NCI-H1105 treated with DMSO at 0.1 percent for 48 hours (cell line): ENCODE data around the gene NOL4L.

Experiments used
- DNase-seq: peaks from one replicate; lab custom pipeline; 2025; lab: John Stamatoyannopoulos, UW

NOL4L gene

GRCh38 chr20:32523613-32524213 is 61.4 kb downstream of the NOL4L start:
- DNase-seq = no peak

DNA sequence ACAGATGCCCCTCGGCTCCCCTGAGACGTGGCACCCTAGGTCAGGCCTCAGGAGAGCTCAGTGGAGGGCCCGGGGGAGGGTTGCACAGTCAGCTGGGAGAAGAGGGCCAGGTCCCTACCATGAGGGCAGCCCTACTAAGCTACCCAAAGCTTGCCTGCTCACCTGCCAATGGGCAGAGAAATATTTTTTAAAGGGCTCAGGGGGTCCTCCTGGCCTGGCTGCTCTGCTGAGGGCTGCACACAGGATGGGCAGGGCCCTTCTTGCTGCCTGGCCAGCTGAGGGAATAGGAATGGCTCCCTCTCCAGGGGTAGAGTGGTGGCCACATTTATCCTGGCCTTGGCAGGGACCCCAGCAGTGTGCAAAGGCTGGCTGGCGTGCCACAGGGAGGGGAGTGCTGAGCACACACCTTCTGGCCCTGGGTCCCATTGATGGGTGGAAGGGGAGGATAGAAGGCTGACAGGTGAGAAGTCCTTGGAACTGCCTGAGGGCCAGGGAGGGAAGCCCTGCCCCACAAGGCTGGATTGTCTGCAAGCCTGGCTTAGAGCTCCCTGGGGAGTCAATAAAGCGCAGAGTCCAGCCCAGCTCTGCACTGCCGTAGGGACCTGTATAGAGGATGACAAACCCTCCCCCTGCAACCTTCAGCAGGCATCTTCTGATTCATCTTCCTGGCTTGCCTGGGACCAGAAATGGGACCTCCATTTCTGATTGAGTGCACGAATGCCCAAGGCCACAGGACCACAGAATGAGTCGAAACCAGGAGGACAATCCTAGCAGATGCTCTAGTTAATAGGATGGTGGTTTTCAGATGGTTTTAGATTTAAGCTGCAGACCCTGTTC is 62.1 kb downstream of the NOL4L start:
- peak; percentile 11 for DNase-seq

DNA sequence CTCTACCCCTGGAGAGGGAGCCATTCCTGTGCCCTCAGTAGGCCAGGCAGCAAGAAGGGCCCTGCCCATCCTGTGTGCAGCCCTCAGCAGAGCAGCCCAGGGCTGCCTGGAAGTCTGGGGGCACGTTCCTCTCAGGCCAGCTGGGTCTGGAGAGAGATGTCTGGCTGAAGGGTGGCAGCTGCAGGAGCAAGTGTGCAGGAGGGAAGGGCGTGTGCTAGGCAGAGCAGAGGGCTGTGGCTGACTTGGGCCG is 62.7 kb downstream of the NOL4L start:
- DNase-seq = no peak

DNA sequence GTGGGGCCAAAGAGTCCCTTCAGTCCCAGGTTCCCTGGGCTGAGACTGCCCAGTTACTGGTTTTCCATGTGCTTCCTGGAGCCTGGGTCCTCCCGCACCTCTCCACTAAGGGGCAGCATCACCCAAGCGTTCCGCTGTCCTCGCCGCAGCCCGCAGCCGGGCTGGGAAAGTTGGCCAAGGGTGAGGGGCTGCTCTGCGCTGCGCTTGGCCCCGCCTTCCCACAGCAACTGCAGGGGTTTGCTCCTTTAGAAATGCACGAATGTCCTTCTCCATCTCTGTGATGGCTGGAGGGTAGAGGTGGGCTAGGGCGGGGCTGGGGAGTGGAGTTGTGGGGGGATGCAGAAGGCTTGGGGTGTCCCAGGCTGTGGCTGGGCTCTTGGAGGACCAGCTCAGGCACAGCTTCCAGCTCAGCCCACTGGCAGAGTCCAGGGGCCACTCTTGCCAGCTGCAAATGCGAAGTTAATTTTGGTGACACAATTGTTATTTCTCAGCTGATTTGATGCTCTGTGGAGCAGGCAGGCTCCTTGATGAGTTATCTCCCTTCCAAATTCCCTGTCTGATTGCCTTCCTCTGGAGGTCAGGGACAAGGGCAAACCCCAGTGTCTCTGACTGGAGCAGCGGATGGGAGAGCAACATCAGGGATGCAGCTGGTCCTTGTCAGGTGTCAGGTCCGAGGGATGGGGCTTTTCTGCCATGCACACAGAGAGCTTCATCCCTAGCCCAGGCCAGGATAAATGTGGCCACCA is 63.2 kb downstream of the NOL4L start:
- DNase-seq = peak; percentile 71

DNA sequence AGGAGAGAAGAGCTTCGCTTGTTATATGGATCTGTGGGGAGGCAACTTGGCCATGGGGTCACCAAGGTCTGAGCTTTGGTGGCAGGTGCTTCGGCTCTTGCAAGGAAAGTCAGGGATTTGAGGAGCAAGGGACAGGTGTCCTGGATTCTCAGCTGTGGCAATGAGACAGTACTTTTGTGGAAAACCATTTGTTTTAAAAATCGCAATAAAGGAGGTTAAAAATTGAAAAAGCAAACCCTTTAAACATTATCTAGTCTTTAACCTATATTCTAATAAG is 64.3 kb downstream of the NOL4L start:
- DNase-seq = no peak

GRCh38 chr20:32519381-32519730 is 65.8 kb downstream of the NOL4L start:
- no peak for DNase-seq

DNA sequence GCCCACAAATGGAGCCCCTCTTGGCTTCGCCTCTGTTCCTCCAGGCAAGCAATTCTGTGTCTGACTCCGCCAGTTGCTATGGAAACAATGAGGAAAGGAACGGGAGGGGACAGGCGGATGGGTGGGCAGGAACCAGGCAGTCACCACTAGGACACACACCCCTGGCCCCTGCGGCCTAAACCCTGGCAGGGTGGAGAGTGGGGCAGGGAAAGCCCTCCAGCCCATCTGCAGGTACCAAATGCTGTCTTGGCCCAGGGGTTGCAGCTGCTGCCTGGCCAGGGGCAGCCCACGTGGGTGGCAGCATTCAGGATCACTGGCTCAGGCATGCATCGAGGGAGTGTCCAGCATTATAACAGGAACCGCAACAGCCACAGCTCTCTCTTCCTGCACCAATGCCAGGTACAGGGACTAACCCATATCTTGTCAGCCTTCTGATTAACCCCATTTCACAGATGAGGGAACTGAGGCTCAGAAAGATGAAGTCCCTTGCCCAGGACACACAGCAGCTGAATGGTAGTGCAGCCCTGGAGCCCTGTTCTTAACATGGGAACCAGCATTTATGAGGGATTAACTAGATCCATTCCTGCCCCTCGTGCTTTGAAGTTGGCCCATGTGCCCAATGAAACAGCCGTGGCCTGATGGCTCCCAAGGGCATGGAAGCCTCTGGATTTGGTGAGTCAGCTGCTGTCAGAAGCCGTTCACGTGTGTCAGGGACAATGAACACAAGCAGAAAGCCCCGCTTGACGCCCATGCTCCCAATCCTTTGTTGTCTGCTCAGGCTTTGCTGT is 66.3 kb downstream of the NOL4L start:
- no peak for DNase-seq

DNA sequence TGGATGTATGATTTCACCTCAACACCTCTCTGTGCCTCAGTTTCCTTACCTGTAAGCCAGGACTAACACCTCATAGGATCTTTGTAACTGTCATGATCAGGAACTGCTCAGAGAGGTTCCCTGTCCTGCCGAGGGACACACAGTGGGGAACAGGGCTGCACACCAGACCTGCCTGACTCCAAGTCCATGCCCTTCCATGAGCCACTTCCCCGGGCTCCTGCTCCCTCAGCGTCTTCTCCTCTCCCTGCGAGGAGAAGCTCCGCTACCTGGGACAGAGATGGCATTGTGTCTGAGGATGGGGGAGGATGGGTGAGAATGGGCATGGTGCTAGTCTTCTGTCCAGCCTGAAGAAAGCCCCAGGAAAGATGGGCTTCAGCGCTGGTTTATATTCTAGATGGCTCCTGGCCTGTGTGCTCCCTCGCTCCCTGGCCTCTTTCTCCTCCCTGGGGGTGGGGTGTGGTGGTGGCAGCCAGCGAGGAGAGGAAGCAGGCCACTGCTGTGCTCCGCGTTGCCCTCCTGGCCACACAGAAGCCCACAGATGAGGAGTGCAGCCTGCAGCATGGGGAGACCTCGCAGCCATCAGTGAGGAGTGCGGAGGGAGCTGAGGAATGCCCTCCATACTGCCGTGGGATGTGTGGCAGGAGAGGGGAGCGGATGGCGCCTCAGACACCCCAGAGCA is 67.1 kb downstream of the NOL4L start:
- DNase-seq = no peak

DNA sequence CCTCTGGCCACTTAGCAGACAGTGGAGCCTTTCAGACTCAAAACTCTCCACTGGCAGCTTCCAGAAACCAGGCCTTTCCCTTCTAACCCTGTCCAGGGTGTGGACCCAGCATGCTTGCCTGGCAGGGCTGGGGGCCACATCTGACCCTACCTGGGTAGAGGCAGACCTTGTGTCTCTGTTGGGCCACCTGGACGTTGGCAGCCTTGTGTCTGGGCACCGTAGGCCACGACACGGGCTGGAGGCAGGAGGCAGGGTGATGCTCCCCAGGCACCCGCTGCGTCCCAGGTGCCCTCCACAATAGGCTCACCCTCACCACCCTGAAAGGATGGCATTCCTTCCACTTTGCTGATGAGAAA is 67.6 kb downstream of the NOL4L start:
- no peak for DNase-seq

DNA sequence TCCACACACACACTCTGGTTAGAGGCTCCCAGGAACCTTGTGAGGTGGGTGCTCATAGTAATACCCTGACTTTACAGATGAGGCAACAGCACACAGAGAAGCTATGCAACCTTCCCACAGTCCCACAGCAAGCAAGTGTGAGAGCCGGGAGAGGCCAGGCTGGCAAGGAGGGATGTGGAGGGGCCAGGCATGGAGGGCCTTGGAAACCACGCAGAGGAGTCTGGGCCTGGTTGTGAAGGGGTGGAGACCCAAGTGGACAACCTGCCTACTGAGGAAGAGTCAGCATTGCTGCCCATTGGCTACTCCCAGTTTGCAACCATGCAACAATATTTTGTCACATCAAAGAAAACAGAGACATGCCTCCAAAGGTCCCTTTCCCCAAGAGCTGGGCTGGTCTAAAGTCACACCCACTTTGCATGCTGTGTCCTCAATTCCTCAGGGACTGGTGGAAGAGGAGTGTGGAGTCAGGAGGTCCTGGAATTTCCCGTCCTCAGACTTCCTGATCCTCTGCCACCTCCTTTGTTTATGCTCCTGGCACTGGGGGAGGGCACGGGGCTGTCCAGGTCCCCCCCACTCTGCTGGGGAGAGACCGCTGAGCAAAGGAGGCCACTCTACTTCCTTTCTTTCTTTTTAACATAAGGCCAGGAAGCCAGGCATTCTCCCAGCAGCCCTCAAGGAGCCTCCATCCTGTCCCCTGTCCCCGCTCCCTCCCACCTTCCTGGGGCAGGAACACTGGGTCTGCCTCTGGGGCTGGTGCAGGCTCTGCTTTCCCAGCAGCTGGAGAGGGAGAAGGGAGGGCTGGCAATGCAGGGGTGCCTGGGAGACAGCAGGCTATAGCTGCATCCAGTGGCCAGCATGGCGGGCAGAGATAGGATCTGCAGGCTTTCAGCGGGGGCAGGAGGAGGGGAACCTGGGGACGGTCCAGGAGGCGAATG is 68.3 kb downstream of the NOL4L start:
- no peak for DNase-seq

GRCh38 chr20:32515631-32516101 is 69.5 kb downstream of the NOL4L start:
- DNase-seq = no peak

GRCh38 chr20:32514760-32515159 is 70.4 kb downstream of the NOL4L start:
- DNase-seq = no peak

DNA sequence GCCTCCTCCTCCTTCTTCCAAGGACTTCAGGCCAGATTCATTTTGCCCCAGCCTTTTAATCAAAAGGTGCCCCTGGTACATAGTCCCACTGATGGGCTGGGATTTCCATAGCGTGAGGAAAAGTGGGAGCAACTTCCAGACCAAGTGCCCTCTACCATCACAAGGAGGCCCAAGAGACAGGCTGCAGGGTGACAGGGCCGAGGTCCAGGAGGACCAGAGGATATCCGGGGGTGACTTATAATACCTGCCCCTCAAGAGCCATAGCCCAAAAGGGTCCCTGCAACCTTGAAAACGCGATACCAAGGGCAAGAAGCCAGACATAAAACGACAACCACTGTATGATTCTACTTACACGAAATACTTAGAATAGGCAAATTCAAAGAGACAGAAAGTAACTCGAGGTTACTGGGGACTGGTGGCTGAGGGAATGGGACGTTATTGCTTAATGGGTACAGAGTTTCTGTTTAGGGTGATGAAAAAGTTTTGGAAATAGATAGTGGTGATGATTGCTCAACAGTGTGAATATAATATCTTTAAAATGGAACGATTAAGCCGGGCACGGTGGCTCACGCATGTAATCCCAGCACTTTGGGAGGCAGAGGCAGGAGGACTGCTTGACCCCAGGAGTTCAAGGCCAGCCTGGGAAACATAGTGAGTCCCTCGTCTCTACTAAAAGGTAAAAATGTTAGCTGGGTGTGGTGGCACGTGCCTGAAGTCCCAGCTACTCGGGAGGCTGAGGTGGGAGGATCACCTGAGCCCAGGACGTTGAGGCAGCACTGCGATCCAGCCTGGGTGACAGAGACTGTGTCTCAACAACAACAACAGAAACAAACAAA is 71.9 kb downstream of the NOL4L start:
- DNase-seq = no peak

- DNase-seq = no peak
Observed at GRCh38 chr20:32512047-32512385, 73.1 kb downstream of the NOL4L start.

DNA sequence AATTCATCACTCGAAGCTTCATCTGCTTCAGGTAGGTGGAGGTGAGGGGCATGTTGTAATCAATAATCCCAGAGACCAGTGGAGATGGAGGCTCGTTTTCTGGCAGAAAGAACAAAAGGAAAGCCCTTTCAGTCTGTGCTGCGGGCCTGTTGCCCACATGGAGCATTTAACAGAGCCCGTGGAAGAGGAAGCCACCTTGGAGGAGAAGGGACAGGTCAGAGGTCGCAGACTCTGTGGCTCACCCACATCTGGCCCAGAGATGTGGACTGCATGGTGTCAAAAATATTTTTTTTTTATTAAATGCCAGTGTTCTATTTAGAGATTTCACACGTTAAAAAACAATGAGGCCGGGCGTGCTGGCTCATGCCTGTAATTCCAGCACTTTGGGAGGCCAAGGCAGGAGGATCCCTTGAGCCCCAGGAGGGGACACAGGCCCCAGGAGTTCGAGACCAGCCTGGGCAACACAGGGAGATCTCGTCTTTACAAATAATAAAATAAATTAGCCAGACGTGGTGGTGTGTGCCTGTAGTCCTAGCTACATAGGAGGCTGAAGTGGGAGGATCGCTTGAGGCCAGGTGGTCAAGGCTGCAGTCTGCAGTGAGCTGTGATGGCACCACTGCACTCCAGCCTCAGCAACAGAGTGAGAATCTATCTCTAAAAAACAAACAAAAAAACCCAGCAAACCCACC is 73.6 kb downstream of the NOL4L start:
- no peak for DNase-seq

- DNase-seq = peak; percentile 58
Observed at GRCh38 chr20:32510601-32511357, 74.4 kb downstream of the NOL4L start.

DNA sequence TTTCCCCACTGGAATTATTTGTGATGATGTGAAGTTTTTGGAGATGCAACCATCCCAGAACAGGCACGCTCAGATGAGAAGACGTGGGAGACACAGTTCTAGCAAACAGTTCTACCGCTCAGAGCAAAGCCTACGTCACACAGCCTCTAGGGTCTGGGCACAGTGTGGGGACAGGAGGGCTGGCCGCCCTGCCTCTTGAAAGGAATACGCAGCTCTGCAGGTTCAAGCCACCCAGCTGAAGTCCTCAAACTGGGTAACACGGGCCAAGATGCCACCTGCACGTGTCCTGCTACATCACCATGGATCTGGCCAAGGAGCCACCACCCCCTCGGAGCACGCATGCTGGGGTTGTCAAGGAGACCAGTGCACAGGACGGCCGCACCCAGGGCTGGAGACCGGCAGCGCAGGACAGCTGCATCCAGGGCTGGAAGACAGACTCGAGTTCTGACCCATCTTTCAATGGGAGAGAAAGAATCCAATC is 75.0 kb downstream of the NOL4L start:
- no peak for DNase-seq

- DNase-seq = no peak
Observed at GRCh38 chr20:32509639-32510066, 75.5 kb downstream of the NOL4L start.

DNA sequence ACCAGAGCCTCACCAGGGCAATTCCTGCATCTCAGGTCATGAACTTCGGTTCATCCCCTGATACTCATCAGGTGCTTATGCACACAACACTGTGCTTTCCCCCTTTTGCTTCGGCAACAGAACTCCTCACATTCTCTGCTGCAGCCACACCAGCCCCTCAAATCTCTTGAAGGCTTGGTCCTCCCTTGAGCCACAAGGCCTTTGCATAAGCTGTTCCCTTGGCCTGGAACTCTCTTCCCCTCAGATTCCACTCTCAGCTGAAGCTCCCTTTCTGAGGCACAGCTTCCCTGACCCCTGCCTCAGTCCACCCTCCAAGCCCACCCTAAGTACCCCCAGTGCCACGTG is 76.4 kb downstream of the NOL4L start:
- no peak for DNase-seq
